T-cell (primary cell): ENCODE data around the gene ZNF256. TPM values are rescaled to one million over a fixed set of nuclear protein-coding genes. Genes with fewer than 3 reads are reported as not detected.
A peak's percentile ranks its signal among the peaks of the same experiment; 100 is the strongest.
"Not testable (repeated sequence)": the region's sequence is repeated elsewhere in the genome, so short reads cannot be mapped to it uniquely, and the experiment has no call there.

Experiments used
- ATAC-seq, 4 experiments: fragments of 200-7000 bp in 3 of 4; fragments of 150-1000 bp in 1 of 4; cut with Tn5 transposase; replicated peaks in 1 of 4; 1 replicate in 3 of 4; 2 replicates in 1 of 4; pipeline ENCODE4 v1.10.0; 2021; ENCODE audit warnings: moderate library complexity in 3 of 4, mild to moderate bottlenecking in 2 of 4, moderate number of reproducible peaks in 1 of 4
- CTCF ChIA-PET, 2 donors: fragments of 300-600 bp; sonication (Branson Sonifier 250); formaldehyde crosslinking; loops; one replicate each; lab custom pipeline; 2022; ENCODE audit warnings: antibody characterized with exemption in 2 of 2; lab: Charles Lee
- POLR2A ChIA-PET, 2 donors: fragments of 300-600 bp; sonication (Branson Sonifier 250); formaldehyde crosslinking; loops; one replicate each; lab custom pipeline; 2022; ENCODE audit warnings: antibody characterized with exemption in 2 of 2; lab: Charles Lee
- DNase-seq, 35 experiments: peaks; one replicate each; pipeline versions ENCODE4 v3.0.0 to v3.0.0-alpha.2; 2013 to 2023
- H3K27ac ChIP-seq: one replicate; pipeline ENCODE4 v1.5.1; 2013; ENCODE audit warnings: low read length
- H3K27me3 ChIP-seq, 2 experiments: replicated peaks in 1 of 2; 1 replicate in 1 of 2; 2 replicates in 1 of 2; pipeline versions ENCODE4 v1.6.1 to v1.7.0; 2013; ENCODE audit warnings: low read length in 1 of 2, mixed read lengths in 1 of 2; ENCODE audit not compliant: control insufficient read depth in 2 of 2, insufficient read depth in 2 of 2; ENCODE audit errors: extremely low read depth in 1 of 2
- H3K36me3 ChIP-seq, 2 donors: 1 replicate in 1 of 2; 2 replicates in 1 of 2; pipeline versions ENCODE4 v1.6.1 to v1.7.0; 2013; ENCODE audit warnings: low read length in 1 of 2; ENCODE audit not compliant: control insufficient read depth in 2 of 2, insufficient read depth in 1 of 2; ENCODE audit errors: extremely low read depth in 1 of 2
- H3K4me1 ChIP-seq, 2 experiments: 1 replicate in 1 of 2; 2 replicates in 1 of 2; pipeline versions ENCODE4 v1.6.1 to v1.7.0; 2013; ENCODE audit warnings: low read length in 2 of 2, mixed read lengths in 1 of 2; ENCODE audit not compliant: insufficient read depth in 2 of 2, control insufficient read depth in 1 of 2; ENCODE audit errors: extremely low read depth in 1 of 2
- H3K4me3 ChIP-seq, 2 donors: 1 replicate in 1 of 2; 2 replicates in 1 of 2; pipeline versions ENCODE4 v1.5.1 to v1.7.0; 2013; ENCODE audit warnings: mild to moderate bottlenecking in 2 of 2, low read length in 1 of 2, moderate library complexity in 1 of 2; ENCODE audit not compliant: control insufficient read depth in 1 of 2; ENCODE audit errors: extremely low read depth in 1 of 2
- H3K9me3 ChIP-seq: 2 replicates; pipeline ENCODE4 v1.7.0; 2013
- H3K27ac Mint-ChIP-seq, 2 donors: one replicate each; pipeline ENCODE4 v1.8.0; 2020 to 2021; ENCODE audit warnings: mild to moderate bottlenecking in 2 of 2, mixed read lengths in 2 of 2
- H3K27me3 Mint-ChIP-seq, 2 donors: one replicate each; pipeline ENCODE4 v1.8.0; 2021 to 2022; ENCODE audit warnings: mixed read lengths in 2 of 2
- H3K36me3 Mint-ChIP-seq: one replicate; pipeline ENCODE4 v1.8.0; 2021; ENCODE audit warnings: mixed read lengths
- H3K4me1 Mint-ChIP-seq, 3 donors: one replicate each; pipeline ENCODE4 v1.8.0; 2020 to 2022; ENCODE audit warnings: mixed read lengths in 3 of 3, mild to moderate bottlenecking in 1 of 3
- H3K4me3 Mint-ChIP-seq, 3 donors: one replicate each; pipeline ENCODE4 v1.8.0; 2020 to 2022; ENCODE audit warnings: mild to moderate bottlenecking in 3 of 3, mixed read lengths in 3 of 3, moderate library complexity in 3 of 3
- H3K9me3 Mint-ChIP-seq, 3 donors: one replicate each; pipeline ENCODE4 v1.8.0; 2020 to 2022; ENCODE audit warnings: mixed read lengths in 3 of 3
- WGBS: methylation state at CpG from one replicate; pipeline ENCODE4 v1.1.5; 2013; ENCODE audit warnings: missing lambda C conversion rate; ENCODE audit not compliant: insufficient coverage; 5-methylcytosine and 5-hydroxymethylcytosine counted together
- total RNA-seq, 35 experiments: library from RNA in 6 of 35; stranded (reverse) in 6 of 35; fragments of 120-200 nt in 1 of 35; gene quantifications; one replicate each; pipeline versions ENCODE4 v1.2.1 to v1.2.4 and lab custom pipeline; 2013 to 2026

Gene ZNF256
- total RNA-seq, 5 donors from 2014 or later (not counting 1 experiment from before 2014, with no cell fraction given), result 9.7 to 13.6 (median 12.0) TPM

- H3K36me3 ChIP-seq, result peaks cover 1 to 6% of the 10 kb centered on the region in 2 donors
- Mint-ChIP-seq H3K4me1 (peaks cover 8 to 11% (median 8%) of the 10 kb centered on the region in 3 donors), H3K4me3 (peak overlapping the region in 1 of 3 donors; percentile 90), H3K27me3 (no peaks in the 10 kb centered on the region), H3K36me3 (peaks cover 59% of the 10 kb centered on the region), H3K27ac (no peak overlapping the region), H3K9me3 (peaks cover 12 to 50% (median 36%) of the 10 kb centered on the region in 3 donors)
- peaks cover 0 to 7% of the 10 kb centered on the region in 2 experiments for H3K27me3 ChIP-seq
- no peak for DNase-seq
- H3K9me3 ChIP-seq, result peaks cover 6% of the 10 kb centered on the region
- ATAC-seq, result no peak
- ChIA-PET CTCF (interaction anchor here in 1 of 2 donors (1.0 to 1.9 kb wide), 2 partner anchors 19 to 254 kb away, joined by 3 to 6 read pairs; partner anchors contain the start of genes ZNF417 and ZNF551), POLR2A (interaction anchor here in 1 of 2 donors (1.1 kb wide), 1 partner anchor 635 kb away, joined by 8 read pairs; no protein-coding TSS in a partner anchor)
- no peak overlapping the region for H3K4me3 ChIP-seq
- H3K27ac ChIP-seq, result no peak overlapping the region
- 92% methylated on average over 7 of the region's 12 CpGs for WGBS
- H3K4me1 ChIP-seq, result no peaks in the 10 kb centered on the region
Observed at GRCh38 chr19:57935731-57936130, 11.8 kb downstream of the ZNF256 start.

- WGBS, result 12% methylated on average over 41 of the region's 54 CpGs
- Mint-ChIP-seq H3K4me1 (peaks cover 8 to 11% (median 8%) of the 10 kb centered on the region in 3 donors), H3K27me3 (no peaks in the 10 kb centered on the region), H3K27ac (peak within 1 kb of the TSS; percentile 66 to 83), H3K36me3 (peaks cover 58% of the 10 kb centered on the region), H3K4me3 (peak within 1 kb of the TSS; percentile 82 to 90 (median 88)), H3K9me3 (peaks cover 12 to 52% (median 38%) of the 10 kb centered on the region in 3 donors)
- Histone ChIP-seq H3K4me1 (no peaks in the 10 kb centered on the region), H3K4me3 (peak within 1 kb of the TSS; percentile 48 to 58), H3K9me3 (peaks cover 5% of the 10 kb centered on the region), H3K27ac (peak within 1 kb of the TSS; percentile 21), H3K27me3 (peaks cover 0 to 7% of the 10 kb centered on the region in 2 experiments), H3K36me3 (peaks cover 0 to 6% of the 10 kb centered on the region in 2 donors)
- ChIA-PET POLR2A (interaction anchor here (0.6 to 1.1 kb wide), 2 partner anchors 41 to 634 kb away, joined by 8 to 9 read pairs; no protein-coding TSS in a partner anchor), CTCF (interaction anchor here in 1 of 2 donors (1.0 to 1.9 kb wide), 2 partner anchors 18 to 253 kb away, joined by 3 to 6 read pairs; partner anchors contain the start of genes ZNF417 and ZNF551)
- DNase-seq (peak in 31 of 35 experiments; percentile 6 to 64 (median 28)), ATAC-seq (peak; percentile 80 to 99 (median 88))
Observed at GRCh38 chr19:57934820-57935665, 12.5 kb downstream of the ZNF256 start, which contains the start of gene ZNF418. TSS of gene ZNF418 (minus strand) at chr19:57935402. CDS start at chr19:57933822, 1,580 bp downstream.

- 90% methylated on average over 4 of the region's 4 CpGs for WGBS
- no peak for DNase-seq
- H3K4me3 Mint-ChIP-seq, result no peak overlapping the region
- ATAC-seq, result no peak
- peaks cover 21% of the 10 kb centered on the region for H3K9me3 ChIP-seq
- H3K4me1 Mint-ChIP-seq, result no peaks in the 10 kb centered on the region
- POLR2A ChIA-PET, result no interaction called here
- H3K4me3 ChIP-seq, result no peak overlapping the region
- peaks cover 0 to 3% of the 10 kb centered on the region in 2 donors for H3K36me3 ChIP-seq
- H3K36me3 Mint-ChIP-seq, result peaks cover 40% of the 10 kb centered on the region
- no peak overlapping the region for H3K27ac ChIP-seq
- peaks cover 9 to 52% (median 39%) of the 10 kb centered on the region in 3 donors for H3K9me3 Mint-ChIP-seq
- no peaks in the 10 kb centered on the region for H3K27me3 ChIP-seq
- CTCF ChIA-PET, result no interaction called here
- no peak overlapping the region for H3K27ac Mint-ChIP-seq
- H3K27me3 Mint-ChIP-seq, result no peaks in the 10 kb centered on the region
- H3K4me1 ChIP-seq, result no peaks in the 10 kb centered on the region
Observed at GRCh38 chr19:57927587-57927986, 19.9 kb downstream of the ZNF256 start.

GRCh38 chr19:57916168-57916995 is 31.1 kb downstream of the ZNF256 start, which contains the start of gene ZNF417:
TSS of gene ZNF417 (minus strand) at chr19:57916592. CDS start at chr19:57916411, 181 bp downstream.
- H3K4me3 ChIP-seq, result peak within 1 kb of the TSS; percentile 76 to 96

GRCh38 chr19:57914531-57914930 is 33.0 kb downstream of the ZNF256 start:
- Mint-ChIP-seq H3K27me3 (no peaks in the 10 kb centered on the region), H3K4me1 (peaks cover 33 to 42% (median 41%) of the 10 kb centered on the region in 3 donors), H3K27ac (no peak overlapping the region), H3K9me3 (peaks cover 21 to 35% (median 26%) of the 10 kb centered on the region in 3 donors), H3K36me3 (peaks cover 56% of the 10 kb centered on the region), H3K4me3 (peak overlapping the region; percentile 95 to 98 (median 95))
- 100% methylated on average over 2 of the region's 3 CpGs for WGBS
- ChIA-PET CTCF (interaction anchor here in 1 of 2 donors (0.7 kb wide), 1 partner anchor 90 kb away, joined by 5 read pairs; no protein-coding TSS in a partner anchor), POLR2A (no interaction called here)
- Histone ChIP-seq H3K27me3 (no peaks in the 10 kb centered on the region), H3K4me1 (peaks cover 10 to 17% of the 10 kb centered on the region in 2 experiments), H3K36me3 (peaks cover 5 to 23% of the 10 kb centered on the region in 2 donors), H3K4me3 (no peak overlapping the region), H3K27ac (no peak overlapping the region), H3K9me3 (no peaks in the 10 kb centered on the region)
- DNase-seq (no peak), ATAC-seq (no peak)

More at GRCh38 chr19:57916168-57916995, 31.1 kb downstream of the ZNF256 start, which contains the start of gene ZNF417:
- peak within 1 kb of the TSS; percentile 95 to 98 (median 95) for H3K4me3 Mint-ChIP-seq
- H3K9me3 Mint-ChIP-seq, result peaks cover 20 to 34% (median 29%) of the 10 kb centered on the region in 3 donors
- H3K27me3 ChIP-seq, H3K27me3 Mint-ChIP-seq, H3K9me3 ChIP-seq: not testable (repeated sequence)
- ChIA-PET CTCF (interaction anchor here in 1 of 2 donors (1.3 to 1.4 kb wide), 2 partner anchors 20 to 97 kb away, joined by 6 read pairs; partner anchors contain the start of gene ZNF418), POLR2A (interaction anchor here (0.5 to 1.0 kb wide), 9 partner anchors 22 to 1791 kb away, joined by 3 to 8 read pairs (median 3); partner anchors contain the start of gene ZNF776 (in 1 of the 2))
- peaks cover 49% of the 10 kb centered on the region for H3K36me3 Mint-ChIP-seq
- peak within 1 kb of the TSS; percentile 92 to 97 for H3K27ac Mint-ChIP-seq
- peak; percentile 63 to 95 (median 89) for DNase-seq
- peaks cover 10 to 17% of the 10 kb centered on the region in 2 experiments for H3K4me1 ChIP-seq
- 0% methylated on average over 40 of the region's 51 CpGs for WGBS
- H3K27ac ChIP-seq, result peak within 1 kb of the TSS; percentile 78
- peak; percentile 99 to 100 (median 100) for ATAC-seq
- H3K4me1 Mint-ChIP-seq, result peaks cover 33 to 42% (median 41%) of the 10 kb centered on the region in 3 donors
- H3K36me3 ChIP-seq, result peaks cover 0 to 11% of the 10 kb centered on the region in 2 donors
